WI38 (cell line): ENCODE measurements around the gene GCK.
"Not testable (repeated sequence)": the region's sequence is repeated elsewhere in the genome, so short reads cannot be mapped to it uniquely, and the experiment has no call there.

Experiments used
- H3K4me3 ChIP-seq: 2 replicates; pipeline ENCODE4 v1.5.1; 2011; ENCODE audit warnings: low read depth, mild to moderate bottlenecking, control low read depth, low read length
- TF ChIP-seq, protein P1 (sequence below): IDR thresholded peaks from 2 replicates; pipeline ENCODE4 v1.5.1; 2012; ENCODE audit warnings: low read depth, mild to moderate bottlenecking, control low read depth, low read length

The GCK gene

GRCh38 chr7:44200699-44201461, 11.6 kb upstream of the GCK start, which contains the start of gene YKT6:
TSS of gene YKT6 (plus strand) at chr7:44200978. CDS start at chr7:44201136, 158 bp downstream.
- peak within 1 kb of the TSS; percentile 91 for H3K4me3 ChIP-seq
- TF ChIP-seq, protein P1, sequence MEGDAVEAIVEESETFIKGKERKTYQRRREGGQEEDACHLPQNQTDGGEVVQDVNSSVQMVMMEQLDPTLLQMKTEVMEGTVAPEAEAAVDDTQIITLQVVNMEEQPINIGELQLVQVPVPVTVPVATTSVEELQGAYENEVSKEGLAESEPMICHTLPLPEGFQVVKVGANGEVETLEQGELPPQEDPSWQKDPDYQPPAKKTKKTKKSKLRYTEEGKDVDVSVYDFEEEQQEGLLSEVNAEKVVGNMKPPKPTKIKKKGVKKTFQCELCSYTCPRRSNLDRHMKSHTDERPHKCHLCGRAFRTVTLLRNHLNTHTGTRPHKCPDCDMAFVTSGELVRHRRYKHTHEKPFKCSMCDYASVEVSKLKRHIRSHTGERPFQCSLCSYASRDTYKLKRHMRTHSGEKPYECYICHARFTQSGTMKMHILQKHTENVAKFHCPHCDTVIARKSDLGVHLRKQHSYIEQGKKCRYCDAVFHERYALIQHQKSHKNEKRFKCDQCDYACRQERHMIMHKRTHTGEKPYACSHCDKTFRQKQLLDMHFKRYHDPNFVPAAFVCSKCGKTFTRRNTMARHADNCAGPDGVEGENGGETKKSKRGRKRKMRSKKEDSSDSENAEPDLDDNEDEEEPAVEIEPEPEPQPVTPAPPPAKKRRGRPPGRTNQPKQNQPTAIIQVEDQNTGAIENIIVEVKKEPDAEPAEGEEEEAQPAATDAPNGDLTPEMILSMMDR = peak; percentile 64

- not testable (repeated sequence) for H3K4me3 ChIP-seq
Observed at GRCh38 chr7:44200163-44200562, 10.9 kb upstream of the GCK start.

GRCh38 chr7:44197474-44197873, 8.2 kb upstream of the GCK start:
- no peak overlapping the region for H3K4me3 ChIP-seq
- TF ChIP-seq, protein P1 = no peak

DNA sequence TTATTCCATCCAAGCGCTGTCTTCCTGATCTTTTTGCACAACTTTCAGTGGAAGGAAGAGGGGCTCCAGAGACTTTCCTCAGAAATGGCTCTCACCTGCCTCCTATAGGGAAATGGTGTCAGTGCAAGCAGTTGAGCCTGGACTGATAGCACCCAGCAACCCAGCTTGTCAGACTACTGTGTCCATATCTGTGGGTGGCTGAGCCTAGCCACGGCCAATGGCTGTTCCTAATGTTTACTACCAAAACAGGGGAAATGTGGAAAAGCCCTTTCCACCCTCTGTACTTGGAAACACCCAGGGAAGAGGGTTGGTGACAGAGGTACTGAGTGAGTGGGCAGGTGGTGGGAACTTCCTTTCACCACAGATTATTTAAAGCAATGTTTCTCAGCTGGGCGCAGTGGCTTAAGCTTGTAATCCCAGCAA, 7.2 kb upstream of the GCK start:
- H3K4me3 ChIP-seq = no peak overlapping the region
- TF ChIP-seq, protein P1 = peak; percentile 79

- no peak overlapping the region for H3K4me3 ChIP-seq
- TF ChIP-seq, protein P1 = no peak
Observed at GRCh38 chr7:44195889-44196288, 6.7 kb upstream of the GCK start.

GRCh38 chr7:44194562-44195145, 5.4 kb upstream of the GCK start:
- H3K4me3 ChIP-seq = no peak overlapping the region
- TF ChIP-seq, protein P1 = no peak

DNA sequence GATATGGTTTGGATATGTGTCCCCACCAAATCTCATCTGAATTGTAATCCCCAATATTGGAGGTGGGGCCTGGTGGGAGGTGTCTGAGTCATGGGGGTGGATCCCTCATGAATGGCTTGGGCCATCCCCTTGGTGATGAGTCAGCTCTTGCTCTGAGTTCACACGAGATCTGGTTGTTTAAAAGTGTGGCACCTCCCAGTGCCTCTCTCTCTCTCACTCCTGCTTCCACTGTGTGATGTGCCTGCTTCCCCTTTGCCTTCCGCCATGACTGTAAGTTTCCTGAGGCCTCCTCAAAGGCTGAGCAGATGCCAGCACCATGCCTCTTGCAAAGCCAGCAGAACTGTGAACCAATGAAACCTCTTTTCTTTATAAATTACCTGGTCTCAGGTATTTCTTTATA, 4.8 kb upstream of the GCK start:
- TF ChIP-seq, protein P1 = no peak
- H3K4me3 ChIP-seq = no peak overlapping the region
